Activated naive CD4-positive, alpha-beta T cell (primary cell): ENCODE data around the gene VKORC1.
"Not testable (repeated sequence)": the region's sequence is repeated elsewhere in the genome, so short reads cannot be mapped to it uniquely, and the experiment has no call there.

Source experiments
- DNase-seq, 4 experiments: peaks; one replicate each; lab custom pipeline; 2025; lab: John Stamatoyannopoulos, UW

The VKORC1 gene

DNA sequence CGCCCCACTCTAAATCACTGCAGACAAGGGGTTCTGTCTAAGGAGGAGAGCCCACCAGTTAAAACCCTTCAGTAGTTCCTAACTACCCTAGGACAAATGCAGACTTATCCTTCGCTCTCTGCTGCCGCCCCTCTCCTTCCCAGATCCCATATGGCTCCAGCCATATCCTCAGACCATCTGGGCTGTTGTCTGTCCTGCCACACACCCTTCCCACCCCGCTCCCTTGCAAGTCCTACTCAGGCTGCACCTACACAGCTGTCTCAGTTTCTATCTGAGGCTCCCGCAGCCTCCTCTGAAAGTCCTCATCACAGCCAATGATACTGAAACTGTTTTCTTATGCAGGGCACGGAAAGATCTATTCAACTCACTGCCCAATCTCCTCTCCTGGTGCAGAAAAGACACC is 12.9 kb upstream of the VKORC1 start:
- no peak for DNase-seq

DNA sequence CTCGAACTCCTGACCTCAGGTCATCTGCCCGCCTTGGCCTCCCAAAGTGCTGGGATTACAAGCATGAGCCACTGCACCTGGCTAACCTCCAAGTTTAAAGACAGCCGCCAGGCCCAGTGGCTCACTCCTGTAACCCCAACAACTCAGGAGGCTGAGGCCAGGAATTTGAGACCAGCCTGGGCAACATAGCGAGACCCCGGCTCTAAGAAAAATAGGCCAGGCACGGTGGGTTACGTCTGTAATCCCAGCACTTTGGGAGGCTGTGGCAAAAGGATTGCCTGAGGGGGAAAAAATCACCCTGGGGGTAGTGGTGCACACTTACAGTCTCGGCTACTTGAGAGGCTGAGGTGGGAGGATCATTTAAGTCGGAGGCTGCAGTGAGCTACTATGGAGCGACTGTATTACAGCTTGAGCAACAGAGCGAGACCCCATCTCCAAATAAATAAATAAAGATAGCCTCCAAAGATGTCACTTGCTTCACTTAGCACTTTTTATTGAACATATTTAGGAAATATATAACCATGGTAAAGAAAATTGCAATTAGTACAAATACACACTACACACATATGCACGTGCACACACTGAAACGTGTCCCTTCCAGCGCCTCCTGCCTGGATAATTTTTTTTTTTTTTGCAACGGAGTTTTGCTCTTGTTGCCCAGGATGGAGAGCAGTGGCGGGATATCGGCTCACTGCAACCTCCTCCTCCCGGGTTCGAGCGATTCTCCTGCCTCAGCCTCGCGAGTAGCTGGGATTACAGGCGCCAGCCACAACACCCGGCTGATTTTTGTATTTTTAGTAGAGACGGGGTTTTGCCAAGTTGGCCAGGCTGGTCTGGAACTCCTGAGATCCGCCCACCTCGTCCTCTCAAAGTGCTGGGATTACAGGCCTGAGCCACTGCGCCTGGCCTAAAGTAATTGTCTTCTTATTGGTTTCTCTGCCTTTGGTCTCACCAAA is 12.2 kb upstream of the VKORC1 start:
- no peak for DNase-seq

DNA sequence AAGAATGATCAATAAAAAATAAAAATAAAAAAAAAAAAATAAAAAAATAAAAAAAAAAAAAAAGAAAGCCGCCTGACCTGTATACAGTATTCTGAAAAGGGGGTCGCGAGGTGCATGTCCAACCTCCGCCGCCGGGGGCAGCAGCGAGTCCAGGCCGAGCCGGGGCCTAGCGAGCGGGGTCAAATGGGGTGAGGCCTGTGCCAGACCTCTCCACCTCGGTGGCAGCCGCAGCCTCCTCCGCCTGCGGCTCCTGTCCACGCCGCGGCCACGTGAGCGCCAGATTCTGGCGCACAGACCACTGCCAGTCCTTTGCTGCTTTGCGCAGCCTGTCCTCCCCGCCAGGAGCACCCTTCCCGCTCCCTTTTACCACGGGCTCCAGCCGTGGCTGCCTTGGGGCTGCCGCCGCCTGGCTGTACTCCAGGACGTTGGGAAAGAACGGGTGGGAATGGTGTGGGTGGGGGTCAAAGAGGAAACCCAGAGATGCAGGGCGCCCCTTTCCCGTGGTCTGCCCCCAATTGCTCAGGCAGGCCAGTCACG is 11.1 kb upstream of the VKORC1 start:
- DNase-seq = peak; percentile 50 to 73 (median 68)

DNA sequence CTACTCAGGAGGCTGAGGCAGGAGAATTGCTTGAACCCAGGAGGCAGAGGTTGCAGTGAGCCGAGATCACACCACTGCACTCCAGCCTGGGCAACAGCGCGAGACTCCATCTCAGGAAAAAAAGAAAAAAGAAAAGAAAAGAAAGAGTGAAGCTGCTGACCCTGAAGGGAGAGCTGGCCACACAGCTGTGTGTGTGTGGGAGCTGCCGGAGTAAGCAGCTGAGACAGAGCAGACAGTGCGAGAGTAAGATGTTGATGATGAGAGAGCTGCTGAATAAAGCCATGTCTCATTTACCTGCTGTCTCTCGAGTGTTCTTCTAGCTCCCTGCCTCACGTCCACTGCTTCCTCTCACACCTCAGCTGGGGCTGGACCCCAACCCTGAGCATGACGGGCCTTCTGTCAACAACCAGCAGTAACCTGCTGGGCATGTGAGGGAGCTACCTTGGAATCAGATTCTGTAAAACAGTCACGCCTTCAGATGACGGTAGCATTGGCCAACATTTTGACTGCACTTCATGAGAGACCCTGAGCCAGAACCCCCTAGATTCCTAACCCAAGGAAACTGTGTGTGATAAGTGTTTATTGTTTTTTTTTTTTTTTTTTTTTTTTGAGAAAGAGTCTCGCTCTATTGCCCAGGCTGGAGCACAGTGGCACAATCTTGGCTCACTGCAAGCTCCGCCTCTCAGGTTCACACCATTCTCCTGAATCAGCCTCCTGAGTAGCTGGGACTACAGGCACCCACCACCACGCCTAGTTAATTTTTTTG is 6.5 kb upstream of the VKORC1 start:
- not testable (repeated sequence) for DNase-seq

DNA sequence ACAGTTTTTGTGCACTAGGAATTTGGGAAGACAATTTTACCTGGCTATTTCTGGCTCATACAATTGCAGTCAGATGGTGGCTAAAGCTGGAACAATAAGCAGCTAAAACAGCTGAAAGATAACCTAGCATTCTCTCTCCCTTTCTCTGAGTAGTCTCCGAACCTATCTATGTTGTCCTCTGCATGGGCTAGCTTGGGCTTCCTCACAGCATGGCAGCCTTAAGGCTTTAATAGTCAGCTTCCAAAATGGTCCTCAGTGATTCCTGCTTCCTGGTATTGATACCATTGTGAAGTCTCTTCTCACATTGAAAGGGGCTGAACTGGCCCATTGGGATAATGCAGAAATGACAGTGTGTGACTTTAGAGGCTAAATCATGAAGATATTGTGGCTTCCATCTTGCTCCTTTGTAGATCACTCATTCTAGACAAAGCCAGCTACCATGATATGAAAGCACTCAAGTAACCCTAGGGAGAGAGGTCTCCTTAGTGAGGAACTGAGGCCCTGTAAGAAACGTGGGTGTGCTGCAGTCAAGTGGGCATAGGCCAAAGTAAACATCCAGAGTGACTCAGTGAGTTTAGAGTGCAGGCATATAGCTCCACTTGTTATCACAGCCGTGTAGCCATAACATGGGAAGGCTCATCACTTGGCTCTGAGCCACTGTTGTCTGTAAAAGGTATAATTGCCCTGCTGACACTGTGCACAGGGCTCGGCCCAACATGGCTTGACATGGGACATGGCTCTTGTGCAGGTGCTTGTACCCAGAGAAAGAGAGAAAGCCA is 5.5 kb upstream of the VKORC1 start:
- DNase-seq = no peak

DNA sequence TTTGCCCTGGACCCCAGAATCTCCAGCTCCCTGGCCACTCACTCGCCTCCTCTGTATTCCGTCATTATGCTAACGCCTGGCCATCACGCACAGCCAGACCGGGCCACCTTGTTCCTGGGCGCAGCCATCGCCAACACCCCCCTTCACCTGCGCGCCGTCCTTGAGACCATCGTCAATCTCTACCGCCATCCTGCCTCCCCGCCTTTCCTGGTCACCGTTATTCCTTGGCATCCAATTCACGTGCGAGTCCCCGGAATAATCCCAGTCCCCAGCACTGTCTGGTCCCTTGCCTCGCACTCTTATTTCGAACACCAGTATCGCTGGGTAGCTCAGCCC is 541 bp downstream of the VKORC1 start:
- no peak for DNase-seq

DNA sequence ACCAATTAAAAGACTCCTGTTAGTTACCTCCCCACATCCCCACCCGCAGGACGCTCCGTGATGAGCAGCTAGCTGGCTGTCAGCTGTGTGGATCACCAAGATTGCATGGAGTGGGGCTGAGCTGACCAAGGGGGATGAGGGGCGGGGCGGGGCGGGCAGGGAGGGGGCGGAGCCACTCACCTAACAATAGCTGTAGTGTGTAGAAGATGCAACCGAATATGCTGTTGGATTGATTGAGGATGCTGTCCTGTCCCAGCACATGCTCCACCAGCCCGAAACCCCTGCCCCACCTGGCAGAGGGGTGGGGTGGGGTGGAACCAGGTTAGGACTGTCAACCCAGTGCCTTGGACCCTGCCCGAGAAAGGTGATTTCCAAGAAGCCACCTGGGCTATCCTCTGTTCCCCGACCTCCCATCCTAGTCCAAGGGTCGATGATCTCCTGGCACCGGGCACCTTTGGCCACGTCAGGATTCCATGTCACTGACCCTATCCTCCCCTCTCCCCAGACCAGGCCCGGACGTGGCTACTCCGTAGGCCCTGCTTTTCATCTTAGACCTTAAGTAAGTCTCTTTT is 1.4 kb downstream of the VKORC1 start:
- DNase-seq = no peak

DNA sequence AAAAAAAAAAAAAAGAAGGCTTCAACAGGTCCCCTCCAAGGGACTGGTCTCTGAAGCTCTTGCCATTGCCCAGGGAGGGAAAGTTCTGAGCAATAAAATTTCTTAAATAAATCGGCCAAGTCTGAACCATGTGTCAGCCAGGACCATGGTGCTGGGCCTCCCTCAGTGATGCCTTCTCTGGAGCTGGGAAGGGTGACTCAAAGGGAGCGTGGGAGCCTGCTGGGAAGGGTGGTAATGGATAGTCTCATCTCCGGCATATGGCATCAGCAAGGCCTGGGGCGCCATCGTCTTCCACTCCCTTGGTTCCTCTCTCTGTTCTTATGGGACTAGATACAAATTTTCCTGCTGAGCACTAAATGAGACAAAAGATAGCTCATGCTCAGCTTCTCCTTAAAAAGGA is 2.3 kb downstream of the VKORC1 start:
- no peak for DNase-seq

DNA sequence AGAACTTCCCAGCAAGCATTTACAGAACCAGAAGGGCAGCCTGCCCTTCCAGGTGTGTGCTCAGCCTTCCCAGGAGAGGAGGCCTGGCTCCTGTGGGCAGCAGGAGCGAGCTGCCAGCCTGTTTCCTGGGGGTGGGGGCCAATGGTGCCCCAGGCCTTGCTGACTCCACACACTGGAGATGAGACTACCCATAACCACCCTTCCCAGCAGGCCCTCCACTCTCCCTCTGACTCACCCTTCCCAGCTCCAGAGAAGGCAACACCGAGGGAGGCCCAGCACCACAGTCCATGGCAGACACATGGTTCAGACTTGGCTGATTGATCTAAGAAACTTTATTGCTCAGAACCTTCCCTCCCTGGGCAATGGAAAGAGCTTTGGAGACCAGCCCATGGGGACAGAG is 4.1 kb downstream of the VKORC1 start:
- DNase-seq = no peak

DNA sequence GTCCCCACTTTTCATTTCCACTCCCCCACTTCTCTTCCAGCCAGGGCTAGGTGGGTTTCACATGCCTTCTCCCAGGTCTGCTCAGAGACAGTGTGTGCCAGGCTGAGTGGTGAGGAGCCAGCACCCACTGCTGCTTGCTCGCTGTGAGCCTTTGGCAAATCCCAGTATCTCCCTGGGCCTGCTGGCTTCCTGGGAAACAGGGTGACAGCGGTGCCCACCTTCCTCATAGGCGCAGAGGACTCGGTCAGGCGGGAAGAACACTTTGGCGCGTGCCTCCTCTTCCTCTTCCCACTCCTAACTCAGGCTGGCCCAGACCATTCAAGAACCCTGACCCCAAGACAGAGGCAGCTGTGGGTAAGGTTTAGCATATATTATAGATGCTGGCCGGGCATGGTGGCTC is 5.4 kb downstream of the VKORC1 start:
- DNase-seq = no peak

DNA sequence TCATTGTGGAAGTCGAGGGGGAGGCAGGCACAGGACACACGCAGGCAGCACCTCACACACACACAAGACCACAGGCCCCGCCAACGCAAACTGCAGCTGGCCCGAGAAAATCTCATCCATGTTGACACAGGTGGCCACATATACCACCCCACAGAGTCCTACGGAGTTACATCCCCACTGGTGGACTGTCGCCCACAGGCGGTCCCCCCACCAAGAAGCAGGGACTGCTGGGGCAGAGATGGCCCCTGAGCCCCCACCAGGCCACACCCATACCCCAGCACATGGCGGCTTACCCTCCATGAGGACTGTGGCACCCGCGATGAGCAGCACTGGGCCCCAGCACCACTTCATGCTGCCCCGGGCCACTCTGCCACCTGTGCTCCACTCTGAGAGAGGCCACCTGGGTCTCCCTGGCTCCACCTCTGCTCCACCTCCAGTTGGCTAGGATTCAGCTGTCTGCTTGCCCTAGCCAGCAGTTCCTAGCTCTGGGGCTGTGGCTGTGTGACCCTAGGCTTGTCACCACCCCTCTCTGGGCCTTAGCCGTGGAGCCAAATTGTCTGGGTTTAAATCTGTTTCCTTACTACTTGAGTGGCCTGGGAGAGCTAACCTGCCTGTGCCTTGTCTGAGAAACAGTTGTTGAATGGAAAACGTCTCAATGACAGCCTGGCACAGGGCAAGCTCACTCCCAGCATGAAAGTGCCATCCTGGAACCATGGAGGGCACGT is 6.0 kb downstream of the VKORC1 start, which contains the start of gene PRSS53:
PRSS53 (minus strand) TSS at position 485 of the 725 bp plus-strand sequence; CDS start at position 351, 134 bp downstream.
- DNase-seq = no peak

DNA sequence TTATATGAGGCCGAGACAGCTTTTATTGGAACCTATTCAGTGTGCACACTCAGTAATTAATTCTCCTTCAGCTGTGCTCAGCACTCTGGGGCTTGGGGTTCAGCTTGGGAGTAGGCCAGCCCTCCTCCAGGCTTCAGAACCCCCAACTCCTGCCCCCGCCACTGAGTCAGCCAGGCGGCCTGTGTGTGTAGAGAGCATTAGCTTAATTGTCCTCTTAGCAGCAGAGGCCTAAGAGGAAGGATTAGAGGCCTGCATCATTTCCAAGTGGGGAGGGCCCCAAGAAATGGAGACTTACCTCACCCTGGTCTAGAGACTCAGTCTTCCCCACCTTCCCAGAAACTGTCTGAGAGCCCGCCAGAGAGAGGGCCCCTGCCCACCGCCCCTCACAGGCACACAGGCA is 6.6 kb downstream of the VKORC1 start:
- DNase-seq = no peak

DNA sequence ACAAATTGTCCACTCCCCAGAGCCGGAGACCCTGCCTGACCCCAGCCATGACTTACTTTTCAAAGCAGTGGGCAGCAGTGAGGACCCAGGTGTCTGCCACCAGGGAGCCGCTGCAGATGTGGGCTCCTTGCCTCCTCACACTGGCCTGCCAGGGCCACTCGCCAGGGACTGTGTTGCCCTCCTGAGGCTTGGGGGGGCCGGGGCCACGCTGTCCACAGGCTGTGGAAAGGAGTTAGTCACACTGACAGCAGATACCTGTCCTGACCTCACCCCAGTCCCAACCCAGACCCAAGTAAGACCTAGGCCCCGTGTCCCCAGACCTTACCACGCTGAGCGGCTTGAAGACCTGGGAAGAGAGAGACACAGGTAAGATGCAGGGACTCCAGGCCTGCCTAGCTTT is 7.1 kb downstream of the VKORC1 start:
- no peak for DNase-seq

DNA sequence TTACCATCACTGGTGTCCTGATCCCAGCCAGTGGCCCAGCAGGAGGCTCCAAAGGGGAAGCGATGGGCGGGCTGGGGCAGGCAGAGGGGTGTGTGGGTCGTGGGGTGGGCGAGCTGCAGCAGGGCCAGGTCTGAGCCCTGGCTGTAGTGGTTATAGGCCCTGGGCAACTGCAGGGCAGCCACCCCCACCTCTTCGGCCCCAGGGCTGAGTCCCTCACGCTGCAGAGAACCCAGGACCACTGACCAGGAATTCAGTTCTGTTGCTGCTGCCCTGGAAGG is 8.0 kb downstream of the VKORC1 start:
- DNase-seq = no peak

DNA sequence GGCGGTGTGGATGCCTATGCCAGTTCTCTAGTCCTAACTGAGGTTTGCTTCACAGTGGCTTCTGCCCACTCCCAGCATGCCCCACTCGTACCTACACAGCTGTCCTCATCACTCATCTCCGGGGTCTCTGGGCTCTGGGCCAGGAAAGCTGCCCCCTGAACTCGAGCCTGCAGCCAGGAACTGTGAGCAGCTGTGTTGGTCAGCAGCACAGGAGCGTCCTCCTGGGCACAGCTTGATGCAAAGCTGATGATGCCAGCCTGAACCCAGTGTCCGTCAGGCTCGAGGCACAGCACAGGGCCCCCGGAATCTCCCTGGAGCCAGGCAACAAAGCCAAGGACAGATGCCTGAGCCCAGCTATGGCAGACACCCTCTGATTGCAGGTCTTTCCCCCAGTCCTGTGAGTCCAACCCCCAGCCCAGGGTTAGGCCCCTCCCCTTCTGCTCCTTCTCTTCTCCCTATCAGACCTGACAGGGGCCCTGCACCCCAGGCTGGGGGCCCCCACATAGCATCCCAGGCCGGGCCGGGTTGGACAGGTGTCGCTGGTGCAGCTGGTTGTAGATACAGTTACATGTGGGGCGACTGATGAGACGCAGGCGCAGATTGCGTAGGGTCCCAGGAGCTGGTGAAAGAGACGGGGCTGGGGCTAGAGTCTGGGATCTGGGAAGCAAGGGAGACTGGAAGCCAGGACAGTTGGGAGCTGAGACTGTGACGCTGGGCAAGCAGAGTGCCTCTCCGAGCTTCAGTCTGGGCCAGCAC is 8.5 kb downstream of the VKORC1 start:
- no peak for DNase-seq

DNA sequence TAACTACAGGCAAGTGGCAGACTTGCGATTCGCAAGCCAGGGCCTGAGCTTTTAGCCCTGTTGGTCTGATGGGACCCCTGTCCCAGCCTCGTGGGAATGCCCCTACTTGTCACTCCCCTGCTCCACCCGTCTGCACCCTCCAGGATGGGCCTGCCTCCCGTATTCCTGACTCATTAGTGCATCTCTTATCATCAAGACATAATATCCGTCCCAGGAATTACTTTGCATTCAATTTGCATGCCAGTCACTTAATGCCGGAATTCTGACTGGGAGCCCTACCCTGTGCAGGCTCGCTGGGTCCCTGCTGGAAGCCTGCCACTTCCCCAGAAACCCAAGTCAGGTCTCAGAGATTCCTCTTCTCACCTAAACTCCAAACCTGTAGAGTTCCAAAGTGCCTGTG is 9.2 kb downstream of the VKORC1 start:
- no peak for DNase-seq

DNA sequence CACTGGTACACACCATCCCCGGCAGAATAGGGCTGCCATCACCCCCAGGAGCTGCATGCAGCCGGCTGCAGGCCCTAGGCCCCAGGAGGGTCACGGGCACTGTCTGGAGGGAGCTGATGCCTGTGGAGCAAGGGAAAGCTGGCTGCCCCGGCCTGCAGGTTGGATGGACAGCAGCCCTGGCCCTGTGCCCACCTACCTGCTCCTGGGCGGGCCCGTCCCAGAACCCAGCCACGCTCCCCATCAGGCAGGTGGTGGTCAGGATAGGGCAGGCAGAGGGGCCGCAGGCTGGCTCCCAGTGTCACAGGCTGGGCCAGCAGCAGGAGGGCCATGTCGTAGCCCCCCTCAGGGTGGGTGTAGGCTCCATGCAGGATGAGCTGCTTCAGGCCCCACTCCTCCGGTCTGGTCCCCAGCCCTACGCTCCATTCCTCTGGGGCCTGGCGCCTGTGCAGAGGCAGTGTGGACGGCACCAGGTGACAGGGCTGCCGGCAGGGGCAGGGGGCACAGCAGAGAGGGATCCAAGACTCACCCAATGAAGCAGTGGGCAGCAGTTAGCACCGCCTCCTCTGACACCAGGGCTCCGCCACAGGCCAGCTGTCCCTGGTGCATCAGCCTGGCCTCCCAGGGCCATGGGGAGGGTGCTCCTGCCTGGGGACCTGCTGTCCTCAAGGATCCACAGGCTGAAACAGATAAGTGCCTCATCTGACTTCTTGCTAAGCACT is 9.9 kb downstream of the VKORC1 start:
- DNase-seq = no peak

DNA sequence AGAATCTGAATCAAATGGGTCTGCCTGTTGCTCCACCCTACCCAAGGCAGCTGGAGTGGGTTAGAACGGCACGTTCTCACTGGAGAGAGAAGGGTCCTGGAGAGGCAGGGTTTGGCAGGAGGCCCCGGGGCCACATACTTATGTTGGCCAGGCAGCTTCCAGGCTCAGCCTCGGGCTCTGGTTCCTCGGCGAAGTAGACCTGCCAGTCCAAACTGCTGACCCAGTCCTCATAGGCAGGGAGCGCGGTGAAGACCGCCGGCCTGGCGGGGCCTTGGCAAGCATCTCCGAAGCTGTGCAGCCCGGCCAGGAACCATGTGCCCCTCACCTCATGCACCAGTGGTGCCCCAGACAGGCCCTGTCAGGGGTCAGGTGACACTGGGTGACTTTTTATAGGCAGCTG is 10.6 kb downstream of the VKORC1 start:
- DNase-seq = no peak

DNA sequence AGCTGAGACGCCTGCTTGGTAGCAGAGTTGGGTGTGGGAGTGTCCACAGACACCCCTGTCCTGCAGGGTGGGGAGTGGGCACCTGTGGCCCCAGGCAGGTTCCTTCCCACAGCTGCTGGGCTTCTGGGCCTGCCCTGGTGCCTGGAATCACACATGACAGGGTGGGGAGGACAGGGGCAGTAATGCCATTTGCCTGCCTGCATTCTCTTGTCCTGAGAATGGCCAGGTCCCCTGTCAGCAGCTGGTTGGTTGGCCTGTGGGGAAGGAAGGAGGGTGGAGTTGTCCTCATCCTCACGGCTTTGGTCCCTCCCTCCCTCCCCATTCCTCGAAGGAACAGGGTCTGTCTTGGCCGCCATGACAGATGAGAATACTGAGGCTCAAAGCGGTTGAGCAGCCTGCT is 11.0 kb downstream of the VKORC1 start:
- DNase-seq = no peak

DNA sequence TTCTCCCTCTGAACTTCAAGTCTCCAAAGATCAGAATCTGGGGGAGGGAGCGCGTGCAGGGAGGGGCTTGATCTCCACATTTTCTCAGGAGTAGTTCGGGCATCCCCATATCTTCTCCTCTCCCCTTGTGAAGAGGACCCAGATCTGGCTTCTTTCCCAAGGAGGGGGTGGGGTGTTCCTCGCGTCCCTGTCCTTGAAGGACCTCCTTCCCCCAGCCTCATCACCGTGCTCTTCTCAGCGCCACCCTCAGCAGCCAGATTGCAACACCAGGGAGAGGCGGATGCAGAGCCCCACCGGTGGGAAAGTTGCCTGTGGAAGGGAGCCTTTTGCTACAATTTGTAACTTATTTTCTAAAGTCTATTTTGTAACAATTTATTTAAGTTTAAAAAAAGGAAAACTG is 11.5 kb downstream of the VKORC1 start:
- no peak for DNase-seq
